Esophagus squamous epithelium (tissue), 4 donors: ENCODE results near the gene LRWD1.

ENCODE experiments used
- POLR2A ChIP-seq, 4 donors: fragments of 450-650 bp; IDR thresholded peaks; one replicate each; pipeline ENCODE4 v1.6.1; 2017; ENCODE audit warnings: antibody characterized with exemption in 4 of 4, mild to moderate bottlenecking in 4 of 4, moderate library complexity in 3 of 4
- TF ChIP-seq, protein P1 (sequence below), 6 experiments: fragments of 450-650 bp in 4 of 6; fragments of 200-600 bp in 2 of 6; sonication (generic) in 2 of 6; IDR thresholded peaks; one replicate each; pipeline ENCODE4 v1.5.1; 2016 to 2019; ENCODE audit warnings: antibody characterized with exemption in 6 of 6, mild to moderate bottlenecking in 4 of 6, moderate library complexity in 4 of 6

DNA sequence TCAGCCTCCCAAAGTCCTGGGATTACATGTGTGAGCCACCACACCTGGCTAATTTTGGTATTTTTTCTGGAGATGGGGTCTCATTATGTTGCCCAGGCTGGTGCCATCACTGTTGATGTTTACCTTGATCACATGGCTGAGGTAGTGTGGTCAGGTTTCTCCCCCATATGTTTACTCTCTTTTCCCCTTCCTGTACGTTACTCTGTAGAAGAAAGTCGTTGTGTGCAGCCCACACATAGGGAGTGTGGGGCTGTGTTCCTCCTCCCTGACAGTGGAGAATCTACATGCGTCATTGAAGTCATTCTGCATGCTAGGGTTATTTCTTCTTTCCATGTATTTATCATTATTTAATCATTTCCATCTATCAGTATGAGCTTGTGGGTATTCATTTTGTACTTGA is 47.7 kb upstream of the LRWD1 start:
- TF ChIP-seq POLR2A (IDR thresholded peaks at IDR 0.05), result no peak
- TF ChIP-seq, protein P1, sequence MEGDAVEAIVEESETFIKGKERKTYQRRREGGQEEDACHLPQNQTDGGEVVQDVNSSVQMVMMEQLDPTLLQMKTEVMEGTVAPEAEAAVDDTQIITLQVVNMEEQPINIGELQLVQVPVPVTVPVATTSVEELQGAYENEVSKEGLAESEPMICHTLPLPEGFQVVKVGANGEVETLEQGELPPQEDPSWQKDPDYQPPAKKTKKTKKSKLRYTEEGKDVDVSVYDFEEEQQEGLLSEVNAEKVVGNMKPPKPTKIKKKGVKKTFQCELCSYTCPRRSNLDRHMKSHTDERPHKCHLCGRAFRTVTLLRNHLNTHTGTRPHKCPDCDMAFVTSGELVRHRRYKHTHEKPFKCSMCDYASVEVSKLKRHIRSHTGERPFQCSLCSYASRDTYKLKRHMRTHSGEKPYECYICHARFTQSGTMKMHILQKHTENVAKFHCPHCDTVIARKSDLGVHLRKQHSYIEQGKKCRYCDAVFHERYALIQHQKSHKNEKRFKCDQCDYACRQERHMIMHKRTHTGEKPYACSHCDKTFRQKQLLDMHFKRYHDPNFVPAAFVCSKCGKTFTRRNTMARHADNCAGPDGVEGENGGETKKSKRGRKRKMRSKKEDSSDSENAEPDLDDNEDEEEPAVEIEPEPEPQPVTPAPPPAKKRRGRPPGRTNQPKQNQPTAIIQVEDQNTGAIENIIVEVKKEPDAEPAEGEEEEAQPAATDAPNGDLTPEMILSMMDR (IDR thresholded peaks at IDR 0.05), result no peak
